HUES48 (cell line): ENCODE measurements around the gene SEL1L2.

Experiments
- H3K27ac ChIP-seq: one replicate; pipeline ENCODE4 v1.7.0; 2013; ENCODE audit warnings: low read depth, low read length, inconsistent platforms
- H3K27me3 ChIP-seq: 2 replicates; pipeline ENCODE4 v1.6.1; 2013; ENCODE audit warnings: mild to moderate bottlenecking, low read length; ENCODE audit not compliant: control insufficient read depth, insufficient read depth
- H3K36me3 ChIP-seq: 2 replicates; pipeline ENCODE4 v1.6.1; 2013; ENCODE audit warnings: low read length; ENCODE audit not compliant: control insufficient read depth, insufficient read depth
- H3K4me1 ChIP-seq: 2 replicates; pipeline ENCODE4 v1.6.1; 2013; ENCODE audit warnings: mild to moderate bottlenecking, low read length; ENCODE audit not compliant: control insufficient read depth, insufficient read depth
- H3K4me3 ChIP-seq: 2 replicates; pipeline ENCODE4 v1.5.1; 2013; ENCODE audit warnings: mild to moderate bottlenecking, low read depth, low read length
- H3K9ac ChIP-seq: 2 replicates; pipeline ENCODE4 v1.6.1; 2013; ENCODE audit warnings: mild to moderate bottlenecking, low read depth, low read length, moderate library complexity
- H3K9me3 ChIP-seq: 2 replicates; pipeline ENCODE4 v1.6.1; 2013; ENCODE audit warnings: low read length; ENCODE audit not compliant: control insufficient read depth, insufficient read depth

SEL1L2 gene

GRCh38 chr20:13841206-13841605, 149.2 kb downstream of the SEL1L2 start:
- Histone ChIP-seq H3K27me3 (no peaks in the 10 kb centered on the region), H3K9me3 (no peaks in the 10 kb centered on the region), H3K4me1 (no peaks in the 10 kb centered on the region), H3K27ac (no peak overlapping the region), H3K36me3 (no peaks in the 10 kb centered on the region), H3K9ac (no peak overlapping the region), H3K4me3 (no peak overlapping the region)

GRCh38 chr20:13840093-13840465, 150.3 kb downstream of the SEL1L2 start:
- Histone ChIP-seq H3K27ac (no peak overlapping the region), H3K36me3 (no peaks in the 10 kb centered on the region), H3K9me3 (no peaks in the 10 kb centered on the region), H3K4me3 (no peak overlapping the region), H3K27me3 (no peaks in the 10 kb centered on the region), H3K4me1 (no peaks in the 10 kb centered on the region), H3K9ac (no peak overlapping the region)

DNA sequence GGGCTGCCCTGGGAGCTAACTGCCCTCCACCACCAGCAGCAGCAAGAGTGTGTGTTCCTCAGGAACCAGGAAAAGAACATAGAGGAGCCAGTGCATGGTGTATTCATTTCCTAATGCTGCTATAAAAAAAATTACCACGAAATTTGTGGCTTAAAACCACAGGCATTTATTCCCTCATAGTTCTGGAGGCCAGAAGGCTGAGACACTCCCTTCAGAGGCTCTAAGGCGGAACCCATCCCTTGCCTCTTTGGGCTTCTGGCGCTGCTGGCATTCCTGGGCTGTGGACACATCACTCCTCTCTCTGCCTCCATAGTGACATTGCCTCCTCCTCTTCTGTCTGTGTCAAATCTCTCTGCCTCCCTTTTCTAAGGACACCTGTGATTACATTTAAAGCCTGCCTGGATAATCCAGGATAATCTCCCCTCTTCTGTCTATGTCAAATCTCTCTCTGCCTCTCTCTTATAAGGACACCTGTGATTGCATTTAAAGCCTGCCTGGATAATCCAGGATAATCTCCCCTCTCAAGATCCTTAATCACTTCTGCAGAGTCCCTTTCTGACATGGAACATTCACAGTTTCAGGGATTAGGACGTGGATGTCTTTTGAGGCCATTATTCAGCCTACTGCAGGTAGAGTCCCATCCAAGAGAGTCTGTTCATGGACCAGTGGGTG, 150.9 kb downstream of the SEL1L2 start:
- H3K27me3 ChIP-seq = no peaks in the 10 kb centered on the region

DNA sequence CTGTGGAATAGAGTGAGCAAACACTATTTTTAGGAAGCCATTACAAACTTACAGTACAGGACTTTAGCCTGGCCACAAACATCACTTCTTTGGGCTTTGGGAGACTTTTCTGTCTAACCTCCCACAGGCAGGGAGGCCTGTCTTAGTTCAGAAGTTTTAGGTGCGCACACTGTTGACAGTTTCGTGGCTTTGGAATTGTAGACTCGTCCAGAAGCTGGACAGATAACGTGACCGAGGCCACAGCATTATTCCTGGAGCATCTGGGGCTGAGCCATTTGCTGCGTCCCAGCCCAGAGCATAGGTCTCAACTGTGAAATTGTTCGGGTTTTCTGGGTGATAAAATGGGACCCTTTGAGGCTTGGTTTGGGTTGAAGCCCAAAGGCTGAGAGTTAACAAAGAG, 151.8 kb downstream of the SEL1L2 start:
- Histone ChIP-seq H3K27me3 (no peaks in the 10 kb centered on the region), H3K4me1 (no peaks in the 10 kb centered on the region), H3K9me3 (no peaks in the 10 kb centered on the region), H3K4me3 (no peak overlapping the region), H3K27ac (no peak overlapping the region), H3K36me3 (no peaks in the 10 kb centered on the region), H3K9ac (no peak overlapping the region)

More for the DNA sequence above, 150.9 kb downstream of the SEL1L2 start:
- Histone ChIP-seq H3K36me3 (no peaks in the 10 kb centered on the region), H3K27ac (no peak overlapping the region), H3K4me3 (no peak overlapping the region), H3K4me1 (no peaks in the 10 kb centered on the region), H3K9me3 (no peaks in the 10 kb centered on the region), H3K9ac (no peak overlapping the region)

DNA sequence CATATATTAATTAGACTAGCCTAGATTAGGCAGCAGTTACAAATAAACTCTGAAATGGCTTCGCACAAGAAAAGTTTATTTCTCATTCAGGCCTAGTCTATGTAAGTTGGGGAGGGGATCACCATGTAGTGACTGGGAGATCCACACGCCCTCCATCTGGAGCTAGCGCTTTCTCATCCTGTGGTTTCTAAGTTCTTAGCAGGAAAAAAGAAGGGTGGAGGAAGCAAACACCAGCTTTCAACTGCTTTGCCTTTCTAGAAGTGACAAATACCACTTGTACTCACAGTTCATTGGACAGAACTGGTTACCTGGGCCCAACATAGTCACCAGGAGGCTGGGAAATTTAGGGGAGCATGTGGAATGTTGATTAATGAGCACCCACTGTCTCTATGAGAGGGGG, 158.9 kb downstream of the SEL1L2 start:
- no peak overlapping the region for H3K4me3 ChIP-seq
- no peak overlapping the region for H3K9ac ChIP-seq
- H3K27me3 ChIP-seq = no peaks in the 10 kb centered on the region
- H3K4me1 ChIP-seq = no peaks in the 10 kb centered on the region
- no peak overlapping the region for H3K27ac ChIP-seq
- no peaks in the 10 kb centered on the region for H3K36me3 ChIP-seq
- no peaks in the 10 kb centered on the region for H3K9me3 ChIP-seq

- Histone ChIP-seq H3K9me3 (no peaks in the 10 kb centered on the region), H3K9ac (no peak overlapping the region), H3K27me3 (no peaks in the 10 kb centered on the region), H3K27ac (no peak overlapping the region), H3K36me3 (no peaks in the 10 kb centered on the region), H3K4me1 (no peaks in the 10 kb centered on the region), H3K4me3 (no peak overlapping the region)
Observed at GRCh38 chr20:13825465-13825864, 164.9 kb downstream of the SEL1L2 start.

DNA sequence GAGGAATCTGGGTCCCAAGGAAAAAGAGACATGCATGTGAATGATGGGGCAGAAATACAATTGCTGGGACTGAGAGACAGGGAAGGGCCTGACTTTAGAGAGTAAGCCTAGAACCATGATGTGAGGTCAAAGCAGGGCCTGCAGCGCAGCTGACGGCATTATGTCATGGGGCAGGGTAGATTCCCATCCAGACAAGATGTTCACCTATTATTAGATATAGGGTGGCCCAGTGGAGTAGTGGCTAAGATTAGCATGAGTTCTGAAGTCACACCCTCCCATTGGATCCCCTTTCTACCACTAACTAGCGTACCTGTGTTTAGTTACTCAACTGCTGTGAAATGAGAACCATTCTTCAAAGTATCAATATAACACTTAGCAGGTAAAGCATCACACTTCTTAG, 166.0 kb downstream of the SEL1L2 start:
- Histone ChIP-seq H3K9me3 (no peaks in the 10 kb centered on the region), H3K36me3 (no peaks in the 10 kb centered on the region)

DNA sequence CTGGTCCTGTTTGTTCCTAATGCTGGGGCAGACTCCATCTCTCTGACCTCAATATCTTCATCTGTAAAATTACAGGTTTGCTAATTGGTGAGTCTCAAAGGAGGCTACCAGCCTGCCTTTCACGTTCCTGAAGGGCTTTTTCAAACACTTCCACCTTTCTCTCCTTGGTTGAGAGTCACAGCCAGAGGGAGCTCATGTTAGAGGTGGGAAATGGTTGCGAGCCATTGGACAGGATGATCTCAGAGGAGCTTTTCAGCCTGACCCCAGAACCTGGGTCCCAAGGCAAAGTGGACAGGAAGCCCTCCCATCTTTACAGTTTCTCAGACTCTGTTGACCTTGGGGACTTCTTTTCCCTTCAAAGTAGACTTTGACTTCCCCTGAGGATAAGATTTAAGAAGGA, 168.0 kb downstream of the SEL1L2 start:
- Histone ChIP-seq H3K27ac (no peak overlapping the region), H3K4me1 (no peaks in the 10 kb centered on the region), H3K36me3 (peaks cover 12% of the 10 kb centered on the region), H3K9ac (no peak overlapping the region), H3K27me3 (no peaks in the 10 kb centered on the region), H3K9me3 (no peaks in the 10 kb centered on the region), H3K4me3 (no peak overlapping the region)

More for the DNA sequence above, 166.0 kb downstream of the SEL1L2 start:
- H3K27me3 ChIP-seq = no peaks in the 10 kb centered on the region
- H3K27ac ChIP-seq = no peak overlapping the region
- no peak overlapping the region for H3K9ac ChIP-seq
- no peak overlapping the region for H3K4me3 ChIP-seq
- no peaks in the 10 kb centered on the region for H3K4me1 ChIP-seq

DNA sequence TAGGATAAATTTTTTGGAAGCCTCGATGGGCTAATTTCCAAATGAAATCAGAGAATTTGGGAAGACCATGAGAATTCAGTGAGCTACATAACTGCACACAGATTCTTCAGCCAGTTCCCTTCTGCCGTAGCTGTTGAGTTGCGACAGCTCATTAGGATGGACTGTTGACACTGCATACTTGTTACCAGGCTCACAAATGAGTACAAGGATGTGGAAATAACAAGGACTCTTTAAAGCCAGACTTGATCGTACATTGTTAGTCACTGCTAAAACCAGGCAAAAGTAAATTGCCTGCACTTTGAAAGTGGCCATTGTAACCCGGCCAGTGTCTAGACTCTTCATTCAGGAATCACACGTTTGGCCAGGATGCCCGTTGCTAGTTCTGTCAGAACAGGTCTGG, 168.5 kb downstream of the SEL1L2 start:
- no peaks in the 10 kb centered on the region for H3K27me3 ChIP-seq

DNA sequence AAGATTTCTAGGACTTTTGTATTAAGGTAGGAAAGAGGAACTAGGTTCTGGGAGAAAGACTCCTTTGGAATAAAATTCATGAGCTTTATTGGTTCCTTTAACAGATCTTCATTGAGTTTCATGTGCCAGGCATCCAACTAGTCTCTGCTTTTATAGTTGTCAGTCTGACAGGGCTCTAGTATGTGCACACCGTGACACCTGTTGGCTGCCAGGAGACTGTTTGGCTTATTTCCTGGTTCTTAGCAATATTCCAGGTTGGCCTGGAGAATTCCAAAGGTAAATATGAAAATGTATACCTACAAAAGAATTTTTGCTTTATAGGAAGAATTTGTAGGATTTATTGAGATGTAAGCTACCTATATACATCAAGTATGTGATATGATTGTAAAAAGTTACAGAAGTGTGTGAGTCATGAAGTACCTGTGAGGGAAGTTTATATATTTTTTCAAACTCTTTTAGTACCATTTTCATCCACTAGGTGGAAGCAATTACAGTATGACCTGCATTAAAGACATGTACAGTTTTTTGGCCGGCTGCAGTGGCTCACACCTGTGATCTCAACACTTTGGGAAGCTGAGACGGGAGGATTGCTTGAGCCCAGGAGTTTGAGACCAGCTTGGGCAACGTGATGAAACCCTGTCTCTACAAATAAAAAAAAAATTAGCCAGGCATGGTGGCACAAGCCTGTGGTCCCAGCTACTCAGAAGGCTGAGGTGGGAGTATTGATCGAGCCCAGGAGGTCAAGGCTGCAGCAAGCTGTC, 170.3 kb downstream of the SEL1L2 start:
- Histone ChIP-seq H3K27me3 (no peaks in the 10 kb centered on the region), H3K4me3 (no peak overlapping the region), H3K4me1 (no peaks in the 10 kb centered on the region), H3K9me3 (no peaks in the 10 kb centered on the region), H3K9ac (no peak overlapping the region), H3K36me3 (peaks cover 36% of the 10 kb centered on the region), H3K27ac (no peak overlapping the region)

More for the DNA sequence above, 168.5 kb downstream of the SEL1L2 start:
- Histone ChIP-seq H3K9ac (no peak overlapping the region), H3K36me3 (peaks cover 18% of the 10 kb centered on the region), H3K4me1 (no peaks in the 10 kb centered on the region), H3K4me3 (no peak overlapping the region), H3K9me3 (no peaks in the 10 kb centered on the region), H3K27ac (no peak overlapping the region)

GRCh38 chr20:13817342-13817741, 173.1 kb downstream of the SEL1L2 start:
- H3K9ac ChIP-seq = no peak overlapping the region
- no peak overlapping the region for H3K4me3 ChIP-seq
- no peaks in the 10 kb centered on the region for H3K27me3 ChIP-seq
- peaks cover 63% of the 10 kb centered on the region for H3K36me3 ChIP-seq
- H3K27ac ChIP-seq = no peak overlapping the region
- H3K9me3 ChIP-seq = no peaks in the 10 kb centered on the region
- no peaks in the 10 kb centered on the region for H3K4me1 ChIP-seq
